ENCODE results near the gene RANBP1. TPM values are rescaled to one million over a fixed set of nuclear protein-coding genes. Genes with fewer than 3 reads are reported as not detected.

Gene RANBP1
- total and polyA plus RNA-seq, 9 of the 15 experiments (the other 6 are each of a cell fraction or from before 2014, with no cell fraction given), result 162 to 2,891 (median 1,289) TPM

DNA sequence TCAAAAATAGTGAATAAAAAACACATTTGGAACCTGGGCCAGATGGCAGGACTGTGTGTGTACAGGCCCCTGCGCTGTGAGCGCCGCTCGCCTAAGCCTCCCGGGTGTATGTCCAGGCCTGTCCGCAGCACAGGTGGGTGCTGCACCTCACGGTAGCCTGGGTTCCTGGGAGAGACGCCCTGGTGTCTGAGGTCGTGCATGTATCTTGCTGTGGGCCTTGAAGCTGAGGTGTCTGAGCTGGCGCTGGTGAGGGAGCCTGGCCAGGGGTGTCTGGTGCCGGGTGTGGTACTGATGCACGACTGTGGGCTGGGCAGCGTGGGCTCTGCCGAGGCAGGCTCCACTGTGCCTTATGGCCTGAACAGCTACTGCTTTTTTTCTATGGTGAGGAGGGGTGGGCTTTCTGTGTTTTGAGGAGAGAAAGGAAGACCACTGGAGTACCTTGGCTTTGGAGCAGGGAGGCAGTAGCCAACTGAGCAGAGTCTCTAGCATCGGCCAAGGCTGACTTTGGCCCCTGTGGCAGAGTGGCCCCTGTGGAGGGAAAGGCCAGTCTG, 11.5 kb downstream of the RANBP1 start:
- Histone ChIP-seq H2AFZ (ENCODE audit: low read depth, low read length) (no peak overlapping the region), H3K4me2 (ENCODE audit: insufficient read depth, low read length) (no peak overlapping the region), H3K9me3 (replicated peaks; ENCODE audit: control insufficient read depth, insufficient read depth, low read depth, low read length) (no peaks in the 10 kb centered on the region), H3K4me3 (no peak overlapping the region), H3K79me2 (ENCODE audit: control insufficient read depth, insufficient read depth, low read length) (peaks cover 30% of the 10 kb centered on the region), H3K9me1 (ENCODE audit: control insufficient read depth, insufficient read depth, low read length) (peaks cover 4% of the 10 kb centered on the region), H3K27me3 (ENCODE audit: control insufficient read depth in 2 of 2, insufficient read depth in 2 of 2, low read length in 2 of 2) (no peaks in the 10 kb centered on the region), H3K9ac (ENCODE audit: insufficient read depth in 1 of 2, low read depth in 2 of 2, low read length in 2 of 2) (peak overlapping the region in 1 of 2 experiments; percentile 71; a peak in 2 of 4 replicates), H3K36me3 (ENCODE audit: control insufficient read depth, insufficient read depth, low read length) (peaks cover 59% of the 10 kb centered on the region), H3K4me1 (replicated peaks in 1 of 2; ENCODE audit: control insufficient read depth in 2 of 2, insufficient read depth in 2 of 2, low read length in 2 of 2) (peaks cover 6 to 73% of the 10 kb centered on the region in 2 experiments), H3K27ac (ENCODE audit: extremely low read depth, low read depth, low read length) (no peak overlapping the region), H4K20me1 (replicated peaks; ENCODE audit: control insufficient read depth, insufficient read depth, low read length) (peaks cover 71% of the 10 kb centered on the region)
- in situ Hi-C loops (cut with MboI) (loop anchor here (5.0 kb wide), 1 partner anchor 155 kb away; no protein-coding TSS in a partner anchor), intact Hi-C loops (cut with micrococcal nuclease) (no loop called here)
- CTCF ChIA-PET (ENCODE audit: low intra/inter-chr PET ratio), result interaction anchor here (0.7 to 5.8 kb wide), 2 partner anchors 156 to 867 kb away, joined by 3 to 80 read pairs; no protein-coding TSS in a partner anchor
- POLR2A ChIA-PET, result interaction anchor here (0.6 to 8.3 kb wide), 12 partner anchors 9 to 403 kb away, joined by 3 to 212 read pairs (median 3); partner anchors contain the start of genes COMT, RANBP1, TANGO2 and TRMT2A
- DNase-seq (ENCODE audit: extremely low read depth in 1 of 4, low spot score in 3 of 4), result no peak
- WGBS (ENCODE audit: insufficient coverage, low coverage, missing lambda C conversion rate), result 90% methylated on average over 15 of the region's 15 CpGs
- FAIRE-seq, result no peak
- ATAC-seq, result peak; percentile 4
- BruUV-seq (replicated peaks), result no TSS peak
- TF ChIP-seq SRF (CRISPR knock-in tag; IDR thresholded peaks at IDR 0.05) (no peak), RUNX1 (IDR thresholded peaks at IDR 0.05; ENCODE audit: low read depth) (no peak), KLF16 (IDR thresholded peaks at IDR 0.05) (no peak), BRD9 (IDR thresholded peaks at IDR 0.05; ENCODE audit: low read depth, partially characterized antibody) (no peak), MTF1 (CRISPR knock-in tag; IDR thresholded peaks at IDR 0.05; ENCODE audit: borderline replicate concordance) (no peak), USF2 (CRISPR knock-in tag; IDR thresholded peaks at IDR 0.05) (no peak), ZNF175 (CRISPR knock-in tag; IDR thresholded peaks at IDR 0.05; ENCODE audit: low read depth) (no peak), NFE2 (IDR thresholded peaks at IDR 0.05; ENCODE audit: low read depth) (no peak), GTF2E2 (tag; IDR thresholded peaks at IDR 0.05) (no peak; the same call in 1 of the 2 replicates), ZC3H11A (IDR thresholded peaks at IDR 0.05; ENCODE audit: low read depth, low read length) (no peak), NR1H2 (CRISPR knock-in tag; IDR thresholded peaks at IDR 0.05) (no peak), BCLAF1 (IDR thresholded peaks at IDR 0.05; ENCODE audit: borderline replicate concordance in 1 of 2, control insufficient read depth in 1 of 2, low read depth in 2 of 2, low read length in 1 of 2) (peak in 1 of 2 experiments; percentile 85; a peak in 1 of 4 replicates)
- TF ChIP-seq, protein P1, sequence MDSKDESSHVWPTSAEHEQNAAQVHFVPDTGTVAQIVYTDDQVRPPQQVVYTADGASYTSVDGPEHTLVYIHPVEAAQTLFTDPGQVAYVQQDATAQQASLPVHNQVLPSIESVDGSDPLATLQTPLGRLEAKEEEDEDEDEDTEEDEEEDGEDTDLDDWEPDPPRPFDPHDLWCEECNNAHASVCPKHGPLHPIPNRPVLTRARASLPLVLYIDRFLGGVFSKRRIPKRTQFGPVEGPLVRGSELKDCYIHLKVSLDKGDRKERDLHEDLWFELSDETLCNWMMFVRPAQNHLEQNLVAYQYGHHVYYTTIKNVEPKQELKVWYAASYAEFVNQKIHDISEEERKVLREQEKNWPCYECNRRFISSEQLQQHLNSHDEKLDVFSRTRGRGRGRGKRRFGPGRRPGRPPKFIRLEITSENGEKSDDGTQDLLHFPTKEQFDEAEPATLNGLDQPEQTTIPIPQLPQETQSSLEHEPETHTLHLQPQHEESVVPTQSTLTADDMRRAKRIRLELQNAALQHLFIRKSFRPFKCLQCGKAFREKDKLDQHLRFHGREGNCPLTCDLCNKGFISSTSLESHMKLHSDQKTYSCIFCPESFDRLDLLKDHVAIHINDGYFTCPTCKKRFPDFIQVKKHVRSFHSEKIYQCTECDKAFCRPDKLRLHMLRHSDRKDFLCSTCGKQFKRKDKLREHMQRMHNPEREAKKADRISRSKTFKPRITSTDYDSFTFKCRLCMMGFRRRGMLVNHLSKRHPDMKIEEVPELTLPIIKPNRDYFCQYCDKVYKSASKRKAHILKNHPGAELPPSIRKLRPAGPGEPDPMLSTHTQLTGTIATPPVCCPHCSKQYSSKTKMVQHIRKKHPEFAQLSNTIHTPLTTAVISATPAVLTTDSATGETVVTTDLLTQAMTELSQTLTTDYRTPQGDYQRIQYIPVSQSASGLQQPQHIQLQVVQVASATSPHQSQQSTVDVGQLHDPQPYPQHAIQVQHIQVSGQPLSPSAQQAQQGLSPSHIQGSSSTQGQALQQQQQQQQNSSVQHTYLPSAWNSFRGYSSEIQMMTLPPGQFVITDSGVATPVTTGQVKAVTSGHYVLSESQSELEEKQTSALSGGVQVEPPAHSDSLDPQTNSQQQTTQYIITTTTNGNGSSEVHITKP (IDR thresholded peaks at IDR 0.05; ENCODE audit: partially characterized antibody), result no peak

Data from K562 (cell line).